GM12878 (cell line): ENCODE results near the gene TNFAIP8L3. TPM values are rescaled to one million over a fixed set of nuclear protein-coding genes. Genes with fewer than 3 reads are reported as not detected.
A peak's percentile ranks its signal among the peaks of the same experiment; 100 is the strongest.

ENCODE experiments used
- ATAC-seq: fragments of 200-7000 bp; cut with Tn5 transposase; 3 replicates; pipeline ENCODE4 v1.9.1; 2020; ENCODE audit warnings: mild to moderate bottlenecking, moderate library complexity
- BruUV-seq: library from RNA; stranded (reverse); fragments of 400-500 nt; replicated peaks from 2 replicates; lab custom pipeline; 2021; lab: Mats Ljungman, UMichigan
- CTCF ChIA-PET: fragments of 300-600 bp; sonication (Branson Sonifier 250); formaldehyde crosslinking; extraction: SDS; loops from one replicate; lab custom pipeline; 2021; ENCODE audit warnings: inconsistent platforms; lab: Yijun Ruan, JAX
- POLR2A ChIA-PET: fragments of 350-600 bp; formaldehyde crosslinking; extraction: SDS; loops from one replicate; lab custom pipeline; 2021; ENCODE audit warnings: inconsistent platforms; lab: Charles Lee
- RAD21 ChIA-PET: fragments of 300-600 bp; sonication (Branson Sonifier 250); formaldehyde crosslinking; loops from one replicate; lab custom pipeline; 2023; ENCODE audit warnings: antibody characterized with exemption; ENCODE audit not compliant: unreplicated experiment; lab: Charles Lee
- SMC1A ChIA-PET: fragments of 300-600 bp; sonication (Branson Sonifier 250); formaldehyde crosslinking; loops from one replicate; lab custom pipeline; 2023; ENCODE audit not compliant: unreplicated experiment, uncharacterized antibody; lab: Charles Lee
- DNase-seq: peaks from one replicate; pipeline ENCODE4 v3.0.0-alpha.2; 2011; ENCODE audit warnings: low read depth, low spot score
- FAIRE-seq: peaks from 3 replicates; lab custom pipeline; 2011; peaks lifted over from hg19 to GRCh38; lab: Jason Lieb, UNC
- H2AFZ ChIP-seq: 2 replicates; pipeline ENCODE4 v1.6.0; 2011; ENCODE audit warnings: low read depth, low read length, control low read depth; ENCODE audit not compliant: control insufficient read depth
- H3K27ac ChIP-seq: 2 replicates; pipeline ENCODE4 v1.5.1; 2011; ENCODE audit warnings: control low read depth; ENCODE audit not compliant: control insufficient read depth, insufficient read depth
- H3K27me3 ChIP-seq, 2 experiments: replicated peaks in 1 of 2; 2 replicates each; pipeline versions ENCODE4 v1.6.0 to v1.6.1; 2011; ENCODE audit warnings: low read length in 1 of 2; ENCODE audit not compliant: control insufficient read depth in 2 of 2, insufficient read depth in 2 of 2
- H3K36me3 ChIP-seq, 2 experiments: 2 replicates each; pipeline ENCODE4 v1.5.1; 2011; ENCODE audit warnings: low read length in 1 of 2; ENCODE audit not compliant: control insufficient read depth in 2 of 2, insufficient read depth in 2 of 2
- H3K4me1 ChIP-seq: 2 replicates; pipeline ENCODE4 v1.6.1; 2011; ENCODE audit warnings: mild to moderate bottlenecking, low read length, moderate library complexity, mixed read lengths; ENCODE audit not compliant: control insufficient read depth, insufficient read depth
- H3K4me2 ChIP-seq: 2 replicates; pipeline ENCODE4 v1.6.0; 2011; ENCODE audit warnings: control low read depth; ENCODE audit not compliant: control insufficient read depth, insufficient read depth
- H3K4me3 ChIP-seq: fragments of 200-600 bp; sonication (generic); 2 replicates; pipeline ENCODE4 v1.5.1; 2016
- H3K79me2 ChIP-seq: 2 replicates; pipeline ENCODE4 v1.6.0; 2011; ENCODE audit warnings: low read length; ENCODE audit not compliant: control insufficient read depth, insufficient read depth
- H3K9ac ChIP-seq: 2 replicates; pipeline ENCODE4 v1.8.0; 2011; ENCODE audit warnings: low read length, control low read depth, mixed read lengths; ENCODE audit not compliant: control insufficient read depth, insufficient read depth
- H3K9me3 ChIP-seq: replicated peaks from 3 replicates; pipeline ENCODE4 v1.5.1; 2011; ENCODE audit warnings: mild to moderate bottlenecking, low read length; ENCODE audit not compliant: control insufficient read depth, insufficient read depth
- H4K20me1 ChIP-seq: 2 replicates; pipeline ENCODE4 v1.6.0; 2011; ENCODE audit not compliant: control insufficient read depth, insufficient read depth
- RAD21 ChIP-seq: IDR thresholded peaks from 2 replicates; pipeline ENCODE4 v1.6.1; 2011; ENCODE audit warnings: mild to moderate bottlenecking, low read depth, low read length, moderate library complexity; ENCODE audit not compliant: insufficient read depth
- SMC3 ChIP-seq: IDR thresholded peaks from 2 replicates; pipeline ENCODE4 v1.6.1; 2011; ENCODE audit warnings: low read length, improper control_type of control experiment, borderline replicate concordance
- WGBS: methylation state at CpG from one replicate; pipeline ENCODE4 v1.1.6; 2016; ENCODE audit warnings: low lambda C conversion rate; ENCODE audit not compliant: insufficient replicate concordance, insufficient coverage; ENCODE audit errors: missing lambda C conversion rate; 5-methylcytosine and 5-hydroxymethylcytosine counted together
- in situ Hi-C: fragments of 300-500 bp; cut with MboI; formaldehyde crosslinking; loops from 9 replicates; pipeline ENCODE4 v1.14.3; 2018; ENCODE audit warnings: mixed read lengths
- intact Hi-C: fragments of 100-400 bp; cut with micrococcal nuclease; formaldehyde crosslinking; loops from one replicate; pipeline ENCODE4 v1.14.2; 2022; ENCODE audit not compliant: unreplicated experiment
- polyA plus RNA-seq, 11 experiments: library from polyadenylated mRNA; depleted of rRNA in 4 of 11; unstranded in 6 of 11; stranded (reverse) in 5 of 11; fragments of >200 nt; fragmentation: Nextera tagmentation in 4 of 11; fragmentation: Illumina TruSeq in 1 of 11; extraction: Ambion mirVana in 4 of 11; extraction: Trizol in 1 of 11; gene quantifications; 1 replicate in 1 of 11; 2 replicates in 10 of 11; pipeline versions ENCODE4 v1.2.1 to v1.2.3, GENCODE V29; 2011 to 2016; ENCODE audit warnings: inconsistent platforms in 2 of 11, missing spikeins in 2 of 11, low read depth in 1 of 11
- total RNA-seq, 4 experiments: library from RNA; depleted of rRNA in 3 of 4; stranded (reverse); fragments of >200 nt in 3 of 4; fragmentation: Illumina TruSeq in 1 of 4; extraction: Trizol in 1 of 4; gene quantifications; 2 replicates each; pipeline versions ENCODE4 v1.2.1 to v1.2.3, GENCODE V29; 2013 to 2021
- TF ChIP-seq, protein P1 (sequence below), 3 experiments: IDR thresholded peaks in 2 of 3; conservative IDR thresholded peaks in 1 of 3; 2 replicates each; pipeline ENCODE4 v1.5.1; 2011; ENCODE audit warnings: low read depth in 3 of 3, low read length in 3 of 3, mild to moderate bottlenecking in 3 of 3, control low read depth in 2 of 3, moderate library complexity in 2 of 3, inconsistent platforms in 1 of 3, mixed read lengths in 1 of 3; ENCODE audit not compliant: control insufficient read depth in 2 of 3, insufficient read depth in 1 of 3; ENCODE audit errors: extremely low read depth in 1 of 3
- TF ChIP-seq, protein P2 (sequence below): IDR thresholded peaks from 2 replicates; pipeline ENCODE4 v1.6.1; 2011; ENCODE audit warnings: low read depth, low read length, improper control_type of control experiment, borderline replicate concordance

The TNFAIP8L3 gene
- total and polyA plus RNA-seq, 10 of the 15 experiments (the other 5 are each of a cell fraction or from before 2014, with no cell fraction given), result 0.22 TPM; not detected in 9

DNA sequence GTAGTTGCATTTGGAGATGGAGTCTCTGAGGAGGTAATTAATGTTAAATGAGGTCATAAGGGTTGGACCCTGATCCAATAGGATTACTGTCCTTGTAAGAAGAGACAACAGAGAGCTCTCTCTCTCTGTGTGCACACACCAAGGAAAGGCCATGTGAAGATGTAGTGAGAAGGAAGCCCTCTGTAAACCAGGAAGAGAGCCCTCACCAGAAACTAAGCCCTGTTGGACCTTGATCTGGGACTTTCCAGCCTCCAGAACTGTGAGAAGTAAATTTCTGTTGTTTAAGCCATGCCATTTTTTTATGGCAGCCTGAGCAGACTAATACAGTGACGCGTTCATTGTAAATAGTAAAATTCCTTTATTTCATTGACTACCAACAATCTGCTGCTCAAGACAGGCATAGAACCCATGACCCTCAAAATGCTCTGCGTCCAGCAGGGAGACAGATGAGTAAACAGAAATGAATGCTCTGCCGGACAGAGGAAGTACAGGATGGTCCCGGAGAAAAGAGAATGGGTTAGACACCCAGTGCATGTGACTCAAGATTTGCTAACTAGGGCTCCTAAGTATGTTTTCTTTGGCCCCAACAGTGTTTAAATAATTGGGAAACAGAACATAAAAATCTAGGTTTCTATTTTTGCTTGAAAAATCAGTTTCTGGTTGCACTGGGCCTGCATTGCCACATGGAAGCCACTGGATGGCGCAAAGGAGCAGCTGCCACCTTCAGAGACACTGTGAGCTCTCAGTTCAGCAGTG is 37.9 kb upstream of the TNFAIP8L3 start:
- Histone ChIP-seq H3K79me2 (no peaks in the 10 kb centered on the region), H3K4me2 (no peak overlapping the region), H3K36me3 (no peaks in the 10 kb centered on the region), H3K4me1 (no peaks in the 10 kb centered on the region; the same call in 1 of the 2 replicates), H2AFZ (no peak overlapping the region), H4K20me1 (no peaks in the 10 kb centered on the region), H3K9ac (no peak overlapping the region), H3K4me3 (no peak overlapping the region), H3K27ac (no peak overlapping the region), H3K27me3 (peaks cover 0 to 1% of the 10 kb centered on the region in 2 experiments; a peak in 2 of 4 replicates), H3K9me3 (no peaks in the 10 kb centered on the region)
- RAD21 ChIA-PET, result interaction anchor here (0.7 to 1.4 kb wide), 5 partner anchors 24 to 367 kb away, joined by 3 to 6 read pairs (median 4); no protein-coding TSS in a partner anchor
- CTCF ChIA-PET, result interaction anchor here (0.6 to 1.8 kb wide), 18 partner anchors 8 to 432 kb away, joined by 3 to 14 read pairs (median 3); no protein-coding TSS in a partner anchor
- peak; percentile 36; the same call in 2 of the 3 replicates for ATAC-seq
- FAIRE-seq, result no peak
- no TSS peak for BruUV-seq
- in situ Hi-C loops, result no loop called here
- SMC1A ChIA-PET, result interaction anchor here (1.2 to 1.6 kb wide), 3 partner anchors 31 to 67 kb away, joined by 3 read pairs; no protein-coding TSS in a partner anchor
- POLR2A ChIA-PET, result no interaction called here
- TF ChIP-seq, protein P1, sequence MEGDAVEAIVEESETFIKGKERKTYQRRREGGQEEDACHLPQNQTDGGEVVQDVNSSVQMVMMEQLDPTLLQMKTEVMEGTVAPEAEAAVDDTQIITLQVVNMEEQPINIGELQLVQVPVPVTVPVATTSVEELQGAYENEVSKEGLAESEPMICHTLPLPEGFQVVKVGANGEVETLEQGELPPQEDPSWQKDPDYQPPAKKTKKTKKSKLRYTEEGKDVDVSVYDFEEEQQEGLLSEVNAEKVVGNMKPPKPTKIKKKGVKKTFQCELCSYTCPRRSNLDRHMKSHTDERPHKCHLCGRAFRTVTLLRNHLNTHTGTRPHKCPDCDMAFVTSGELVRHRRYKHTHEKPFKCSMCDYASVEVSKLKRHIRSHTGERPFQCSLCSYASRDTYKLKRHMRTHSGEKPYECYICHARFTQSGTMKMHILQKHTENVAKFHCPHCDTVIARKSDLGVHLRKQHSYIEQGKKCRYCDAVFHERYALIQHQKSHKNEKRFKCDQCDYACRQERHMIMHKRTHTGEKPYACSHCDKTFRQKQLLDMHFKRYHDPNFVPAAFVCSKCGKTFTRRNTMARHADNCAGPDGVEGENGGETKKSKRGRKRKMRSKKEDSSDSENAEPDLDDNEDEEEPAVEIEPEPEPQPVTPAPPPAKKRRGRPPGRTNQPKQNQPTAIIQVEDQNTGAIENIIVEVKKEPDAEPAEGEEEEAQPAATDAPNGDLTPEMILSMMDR (IDR thresholded peaks at IDR 0.05 in 2 of 3, conservative IDR thresholded peaks at IDR 0.05 in 1 of 3; ENCODE audit: control insufficient read depth in 2 of 3, extremely low read depth in 1 of 3, insufficient read depth in 1 of 3, low read depth in 3 of 3, low read length in 3 of 3), result peak; percentile 57 to 80 (median 79)
- TF ChIP-seq SMC3, result peak; percentile 29; the same call in 1 of the 2 replicates
- TF ChIP-seq RAD21, result peak; percentile 39; the same call in 1 of the 2 replicates
- TF ChIP-seq, protein P2, sequence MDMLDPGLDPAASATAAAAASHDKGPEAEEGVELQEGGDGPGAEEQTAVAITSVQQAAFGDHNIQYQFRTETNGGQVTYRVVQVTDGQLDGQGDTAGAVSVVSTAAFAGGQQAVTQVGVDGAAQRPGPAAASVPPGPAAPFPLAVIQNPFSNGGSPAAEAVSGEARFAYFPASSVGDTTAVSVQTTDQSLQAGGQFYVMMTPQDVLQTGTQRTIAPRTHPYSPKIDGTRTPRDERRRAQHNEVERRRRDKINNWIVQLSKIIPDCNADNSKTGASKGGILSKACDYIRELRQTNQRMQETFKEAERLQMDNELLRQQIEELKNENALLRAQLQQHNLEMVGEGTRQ, result no peak
- 57% methylated on average over 6 of the region's 6 CpGs for WGBS
- DNase-seq, result no peak
- intact Hi-C loops, result no loop called here
